ENCODE measurements around the gene P2RX3.

The P2RX3 gene

DNA sequence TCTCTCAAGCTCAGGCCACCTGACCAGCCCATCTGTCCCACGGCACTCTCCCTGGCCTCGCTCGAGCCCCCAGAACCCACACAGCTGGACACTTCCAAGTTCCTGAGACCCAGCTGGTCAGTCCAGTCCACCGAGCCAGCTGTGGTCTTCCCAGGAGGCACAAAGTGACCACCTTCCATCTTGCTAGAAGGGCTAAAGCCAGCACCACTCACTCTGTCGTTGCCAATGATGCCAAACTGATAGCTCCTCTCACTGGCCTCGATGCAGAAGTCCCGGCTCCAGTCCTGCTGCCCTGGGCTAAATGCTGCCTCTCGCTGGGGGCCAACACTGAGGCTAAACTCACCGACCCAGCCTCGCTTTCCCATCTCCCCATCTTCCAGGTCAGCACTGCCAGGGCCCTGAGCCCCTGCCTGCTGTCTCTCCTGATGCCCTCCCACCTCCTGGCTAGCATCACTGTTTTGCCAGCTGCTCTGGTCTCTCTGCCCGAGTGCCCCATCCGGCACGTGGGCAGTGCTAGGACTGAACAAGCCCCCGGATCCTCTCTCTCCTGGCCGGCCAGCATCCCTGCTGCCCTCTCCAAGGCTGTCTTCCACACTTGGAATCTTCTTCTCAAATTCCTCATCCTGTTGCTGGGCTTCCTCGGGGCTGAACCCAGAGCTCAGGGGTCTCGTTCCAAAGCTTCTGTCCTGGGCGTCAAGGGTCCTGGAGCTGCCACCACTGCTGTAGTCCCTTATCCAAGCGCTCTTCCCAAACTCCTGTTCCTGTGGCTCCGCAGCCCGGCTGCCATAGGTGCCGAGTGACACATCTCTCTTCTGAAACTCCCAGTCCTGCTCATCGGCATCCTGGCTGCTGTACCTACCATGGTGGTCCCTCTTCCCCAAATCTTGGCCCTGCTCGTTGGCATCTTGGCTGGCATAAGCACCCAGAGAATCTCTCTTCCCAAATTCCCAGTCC is 28.8 kb upstream of the P2RX3 start:
- no peak for DNase-seq (ENCODE audit: low read depth in 4 of 4, low spot score in 1 of 4)

DNA sequence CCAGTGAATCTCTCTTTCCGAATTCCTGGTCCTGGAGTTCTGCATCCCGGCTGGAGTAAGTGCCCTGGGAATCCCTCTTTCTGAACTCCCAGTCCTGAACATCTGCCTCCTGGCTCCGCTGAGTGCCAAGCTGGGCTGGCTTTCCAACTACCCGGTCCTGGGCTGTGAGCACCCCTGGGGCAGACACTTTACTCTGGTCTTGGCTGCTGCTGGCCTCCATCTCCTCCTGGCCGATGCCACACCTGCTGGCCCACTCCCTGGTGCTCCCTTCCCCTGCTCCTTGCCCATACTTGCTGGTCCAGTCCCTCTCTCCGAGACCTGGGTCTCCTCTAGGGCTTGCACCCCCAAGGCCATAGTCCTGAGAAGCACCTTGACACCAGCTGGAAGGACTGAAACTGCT is 28.1 kb upstream of the P2RX3 start:
- DNase-seq (ENCODE audit: low read depth in 4 of 4, low spot score in 1 of 4) = no peak

DNA sequence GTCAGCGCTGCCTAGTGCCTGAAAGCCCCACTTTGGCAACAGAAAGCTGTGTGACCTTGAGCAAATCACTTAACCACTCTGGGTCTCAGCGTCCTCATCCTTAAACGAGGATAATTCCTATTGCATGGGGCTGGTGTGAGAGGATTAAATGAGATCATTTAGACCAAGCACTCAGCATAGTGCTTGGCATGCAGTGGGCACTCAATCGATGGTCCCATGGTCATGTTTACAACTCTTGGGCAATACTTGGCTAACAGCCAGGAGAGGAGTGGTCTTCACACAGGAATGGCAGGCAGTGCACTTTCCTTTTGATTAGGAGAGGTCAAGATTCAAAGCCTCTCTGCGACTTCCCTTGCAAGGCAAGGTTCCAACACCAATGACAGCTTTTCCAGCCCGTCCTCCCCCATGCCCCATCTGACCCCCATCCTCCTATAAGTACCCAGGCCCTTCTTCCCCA is 27.5 kb upstream of the P2RX3 start:
- DNase-seq (ENCODE audit: low read depth in 4 of 4, low spot score in 1 of 4) = no peak

DNA sequence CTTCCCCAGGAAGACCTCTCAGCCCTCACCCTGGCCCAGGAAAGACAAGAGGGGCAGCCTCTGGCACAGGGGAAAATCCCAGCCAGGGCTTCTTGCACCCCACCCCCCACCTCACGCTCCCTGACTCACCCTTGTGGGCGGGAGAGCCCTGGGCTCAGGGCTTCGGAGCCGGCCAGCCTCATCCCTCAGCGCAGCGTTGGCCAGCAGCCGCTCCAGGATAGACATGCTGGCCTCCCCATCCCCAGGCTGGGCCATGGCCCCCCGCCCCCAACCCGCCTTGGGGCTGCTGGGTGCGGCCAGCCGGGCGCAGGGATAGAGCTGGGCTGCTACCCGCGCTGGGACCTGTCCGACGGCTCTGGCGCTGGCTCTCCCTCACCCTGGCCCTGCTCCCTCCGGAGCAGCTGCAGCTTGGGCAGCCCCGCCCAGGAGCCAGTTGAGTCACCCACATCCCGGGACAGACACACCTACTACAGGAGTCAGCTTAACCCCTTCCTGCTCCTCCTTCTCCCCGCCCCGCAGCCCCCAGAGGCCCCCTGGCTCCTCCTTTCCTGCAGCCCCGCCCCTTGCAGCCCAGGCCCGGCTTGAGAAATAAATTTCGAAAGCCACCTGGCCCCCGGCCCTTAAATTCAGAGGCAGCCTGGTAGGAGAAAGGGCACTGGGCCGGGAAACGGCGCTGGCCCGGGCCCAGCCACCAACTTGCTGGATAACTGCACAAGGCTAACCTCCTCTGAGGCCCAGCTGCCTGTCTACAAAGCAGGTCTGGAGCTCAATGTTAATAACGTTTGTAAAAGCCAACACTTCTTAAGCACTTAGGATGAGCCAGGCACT is 26.8 kb upstream of the P2RX3 start:
- DNase-seq (ENCODE audit: low read depth in 4 of 4, low spot score in 1 of 4) = peak in 3 of 4 experiments; percentile 22 to 76 (median 55)

DNA sequence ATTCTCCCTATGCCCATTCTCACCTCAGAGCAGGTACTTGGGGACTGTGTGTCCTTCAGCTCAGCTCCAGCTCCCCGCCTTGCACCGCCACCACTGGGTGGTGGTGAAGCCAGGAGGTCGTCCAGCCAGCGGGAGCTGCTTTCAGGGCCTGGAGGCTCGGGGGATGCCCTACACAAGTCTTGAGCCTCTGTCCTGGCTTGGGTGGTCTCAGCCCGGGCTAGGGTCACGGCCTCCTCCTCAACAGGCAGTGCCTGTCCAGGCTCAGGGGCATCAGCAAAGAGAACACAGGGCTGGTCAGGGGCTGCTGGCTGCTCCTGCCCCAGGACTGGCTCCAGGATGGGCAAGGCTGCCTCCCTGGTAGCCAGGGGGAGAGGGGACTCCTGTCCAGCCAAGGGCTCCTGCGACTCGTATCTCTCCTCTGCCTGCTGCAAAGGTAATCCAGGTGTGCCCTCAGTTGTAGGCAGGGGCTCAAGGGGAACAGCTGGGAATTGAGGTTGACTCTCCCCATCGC is 25.6 kb upstream of the P2RX3 start:
- no peak for DNase-seq (ENCODE audit: low read depth in 4 of 4, low spot score in 1 of 4)

DNA sequence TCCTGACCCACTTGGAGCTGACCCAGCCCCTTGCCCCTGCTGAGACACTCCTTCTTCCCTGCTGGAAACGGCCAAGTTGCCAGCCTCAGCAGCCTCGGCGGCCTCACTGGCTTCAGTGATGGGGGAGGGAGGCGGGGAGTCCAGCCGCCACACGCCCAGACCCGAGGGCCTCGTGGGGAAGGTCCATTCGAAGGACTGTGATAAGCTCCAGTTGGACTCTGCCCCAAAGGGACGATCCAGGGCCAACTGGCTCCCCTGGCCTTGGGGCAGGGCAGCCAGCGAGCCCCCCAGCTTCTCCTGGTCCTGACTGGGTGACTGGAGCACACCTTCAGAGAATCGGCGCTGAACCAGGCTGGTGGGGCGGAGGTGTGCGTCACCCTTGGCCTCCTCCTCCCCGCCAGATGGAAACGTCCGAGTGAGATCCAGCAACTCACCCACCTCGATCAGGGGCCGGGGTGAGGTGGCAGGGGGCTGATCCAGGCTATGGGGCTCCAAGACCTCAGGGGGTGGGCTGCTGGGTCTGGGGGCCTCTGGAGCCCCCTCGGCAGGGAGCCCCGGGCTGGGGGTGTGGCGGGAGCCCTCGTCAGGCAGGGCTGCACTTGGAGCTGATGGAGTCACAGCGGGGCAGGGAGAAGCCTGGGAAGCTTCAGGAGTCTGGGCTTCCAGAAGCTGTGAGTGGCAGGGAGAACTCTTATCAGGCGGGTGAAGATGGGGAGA is 24.9 kb upstream of the P2RX3 start:
- no peak for DNase-seq (ENCODE audit: low read depth in 4 of 4, low spot score in 1 of 4)

GRCh38 chr11:57313788-57314135 is 24.4 kb upstream of the P2RX3 start:
- no peak for DNase-seq (ENCODE audit: low read depth in 4 of 4, low spot score in 1 of 4)

DNA sequence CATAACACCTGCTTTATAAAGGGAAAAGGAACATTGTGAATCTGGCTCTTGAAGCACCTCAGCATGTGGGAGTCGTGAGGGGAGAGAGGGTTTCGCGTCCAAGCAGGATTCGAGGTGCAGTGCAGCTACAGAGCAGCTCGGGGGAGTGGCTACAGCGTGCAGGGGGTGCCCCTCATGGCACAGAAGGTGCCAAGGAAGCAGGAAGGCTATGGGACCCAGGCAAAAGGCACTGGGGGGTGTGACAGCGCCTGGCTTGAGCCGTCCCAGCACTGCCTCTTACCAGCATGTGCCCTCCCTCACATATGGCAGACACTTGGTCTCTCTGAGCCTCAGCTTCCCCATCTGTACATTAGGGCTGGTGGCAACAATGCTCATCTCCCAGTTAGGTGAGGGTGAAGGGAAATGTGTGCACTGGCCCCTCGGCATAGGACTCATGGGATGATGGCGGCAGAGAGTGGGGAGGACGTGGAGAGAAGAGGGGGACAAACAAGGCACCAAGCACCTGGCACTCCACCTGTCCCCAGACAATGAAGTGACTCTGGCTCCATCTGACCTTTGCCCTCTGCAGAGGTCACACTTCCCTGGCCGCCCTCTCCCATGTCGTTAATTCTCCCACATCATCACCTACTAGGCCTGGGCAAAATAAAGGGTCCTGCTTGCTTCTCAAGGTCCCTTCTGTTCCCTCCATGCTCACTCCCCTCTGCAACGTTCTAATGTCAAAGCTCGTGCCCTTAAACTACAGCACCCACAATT is 23.8 kb upstream of the P2RX3 start:
- DNase-seq (ENCODE audit: low read depth in 4 of 4, low spot score in 1 of 4) = no peak

- no peak for DNase-seq (ENCODE audit: low read depth in 4 of 4, low spot score in 1 of 4)
Observed at GRCh38 chr11:57315491-57315890, 22.7 kb upstream of the P2RX3 start.

- no peak for DNase-seq (ENCODE audit: low read depth in 4 of 4, low spot score in 1 of 4)
Observed at GRCh38 chr11:57316017-57316416, 22.1 kb upstream of the P2RX3 start.

DNA sequence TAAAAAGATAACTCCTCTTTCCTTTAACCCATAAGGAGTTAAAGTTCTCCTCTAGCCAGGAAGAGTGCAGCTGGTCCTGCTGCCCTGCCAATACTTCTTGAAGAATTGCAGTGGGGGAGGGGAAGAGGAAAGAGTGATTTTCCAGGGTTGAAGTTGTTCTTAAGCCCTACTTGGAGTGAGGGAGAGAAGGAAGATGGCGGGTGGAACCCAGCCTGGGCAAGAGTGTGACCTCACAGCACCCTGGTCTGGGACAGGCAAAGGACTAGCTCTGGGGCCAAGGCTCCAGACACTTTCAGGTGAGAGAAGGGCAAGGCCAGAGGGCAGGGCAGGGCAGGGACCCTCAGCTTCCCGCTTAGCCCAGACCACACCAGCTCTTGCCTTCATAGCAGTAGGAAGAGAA is 20.0 kb upstream of the P2RX3 start:
- DNase-seq (ENCODE audit: low read depth in 4 of 4, low spot score in 1 of 4) = no peak

- DNase-seq (ENCODE audit: low read depth in 4 of 4, low spot score in 1 of 4) = no peak
Observed at GRCh38 chr11:57320067-57320718, 18.0 kb upstream of the P2RX3 start.

GRCh38 chr11:57320719-57321387 is 17.3 kb upstream of the P2RX3 start:
- DNase-seq (ENCODE audit: low read depth in 4 of 4, low spot score in 1 of 4) = no peak

DNA sequence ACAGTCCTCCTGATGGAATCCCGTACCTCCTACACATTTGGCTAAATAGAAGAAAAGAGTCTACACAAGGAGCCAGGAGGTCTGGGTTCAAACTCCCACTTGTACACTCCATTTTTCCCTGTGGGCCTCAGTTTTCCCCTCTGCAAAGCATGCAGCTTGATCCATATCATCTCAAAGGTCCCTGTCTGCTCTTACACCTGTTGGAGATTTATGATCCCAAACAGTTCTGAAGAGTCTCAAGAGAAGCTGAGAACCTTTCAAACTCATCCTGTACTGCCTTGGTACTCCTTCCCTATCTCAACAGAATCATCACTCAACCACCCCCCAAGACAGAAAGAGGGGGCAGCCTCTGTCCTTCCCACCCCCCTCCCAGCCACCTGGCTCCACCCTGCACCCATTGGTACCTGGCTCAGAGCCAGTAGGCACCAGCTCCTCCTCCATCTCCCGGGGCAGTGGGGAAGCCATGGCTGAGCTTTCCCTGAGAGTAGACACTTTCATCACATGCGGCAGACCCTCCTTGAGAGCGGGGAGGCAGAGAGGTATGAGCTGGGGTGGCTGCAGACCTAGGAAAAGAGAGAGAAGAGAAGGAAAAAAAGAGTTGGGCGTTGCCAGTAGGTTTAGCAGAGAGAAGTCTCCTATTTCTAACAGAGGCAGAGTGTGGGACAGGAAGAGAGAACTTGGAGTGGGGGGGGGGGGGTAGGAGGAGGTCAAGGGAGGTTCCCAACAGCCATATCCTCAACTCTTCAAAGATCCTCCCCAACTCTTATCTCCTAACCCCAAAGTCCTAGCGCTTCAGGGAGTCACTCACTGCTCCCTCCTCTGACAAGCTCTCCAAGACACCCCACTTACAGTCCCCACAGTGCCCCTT is 16.5 kb upstream of the P2RX3 start:
- no peak for DNase-seq (ENCODE audit: low read depth in 4 of 4, low spot score in 1 of 4)

GRCh38 chr11:57322256-57323166 is 15.6 kb upstream of the P2RX3 start:
- no peak for DNase-seq (ENCODE audit: low read depth in 4 of 4, low spot score in 1 of 4)

- DNase-seq (ENCODE audit: low read depth in 4 of 4, low spot score in 1 of 4) = no peak
Observed at GRCh38 chr11:57323167-57323854, 14.8 kb upstream of the P2RX3 start.

GRCh38 chr11:57323855-57324153 is 14.3 kb upstream of the P2RX3 start:
- no peak for DNase-seq (ENCODE audit: low read depth in 4 of 4, low spot score in 1 of 4)
